IPS-18c (cell line): Measurements from ENCODE around the gene RASGRF1.

Source experiments
- H3K4me3 ChIP-seq: 2 replicates; pipeline ENCODE4 v1.7.0; 2013; ENCODE audit warnings: low read depth, mild to moderate bottlenecking, low read length, moderate library complexity; ENCODE audit not compliant: insufficient read depth
- H3K9me3 ChIP-seq: one replicate; pipeline ENCODE4 v1.6.1; 2013; ENCODE audit warnings: mild to moderate bottlenecking, low read length, moderate library complexity; ENCODE audit not compliant: control insufficient read depth, insufficient read depth

Gene RASGRF1

DNA sequence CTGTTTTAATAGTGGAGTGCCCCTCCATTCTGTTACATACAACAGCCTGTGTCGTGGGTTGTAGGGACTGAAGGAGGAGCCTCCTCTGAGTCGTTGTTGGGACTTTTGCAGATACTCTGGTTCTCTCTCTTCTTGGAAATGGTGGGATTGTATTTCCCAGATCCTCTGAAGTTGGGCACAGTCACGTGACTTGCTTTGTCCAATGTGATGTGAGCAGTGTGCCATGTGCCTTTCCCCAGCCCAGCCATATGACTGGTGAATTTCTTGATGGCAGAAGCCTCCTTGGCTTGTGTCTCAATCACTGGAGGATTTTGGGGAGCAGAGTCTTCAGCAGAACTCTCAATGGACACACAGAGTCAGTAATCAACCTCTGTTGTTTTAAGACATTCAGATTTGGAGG is 36.2 kb downstream of the RASGRF1 start:
- no peaks in the 10 kb centered on the region for H3K9me3 ChIP-seq
- no peak overlapping the region for H3K4me3 ChIP-seq

DNA sequence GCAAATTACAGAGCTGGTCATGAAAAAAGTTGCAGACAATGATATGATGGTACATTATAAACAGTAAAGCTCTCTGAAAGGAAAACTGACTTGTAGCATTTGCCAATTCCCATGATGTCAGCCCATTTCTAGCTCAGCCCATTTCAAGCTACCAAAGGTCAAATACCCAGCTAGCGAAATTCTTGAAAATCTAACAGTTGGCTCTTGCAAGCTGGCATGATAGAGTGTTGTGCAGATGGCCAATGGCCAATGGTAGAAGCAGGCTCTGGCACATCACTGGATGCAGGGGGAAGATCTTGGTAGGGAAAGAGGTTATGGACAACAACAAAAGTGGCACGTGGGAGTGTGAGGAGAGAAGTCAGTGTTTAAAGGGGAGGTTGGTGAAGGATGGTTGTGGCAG is 36.7 kb downstream of the RASGRF1 start:
- Histone ChIP-seq H3K9me3 (no peaks in the 10 kb centered on the region), H3K4me3 (no peak overlapping the region)

DNA sequence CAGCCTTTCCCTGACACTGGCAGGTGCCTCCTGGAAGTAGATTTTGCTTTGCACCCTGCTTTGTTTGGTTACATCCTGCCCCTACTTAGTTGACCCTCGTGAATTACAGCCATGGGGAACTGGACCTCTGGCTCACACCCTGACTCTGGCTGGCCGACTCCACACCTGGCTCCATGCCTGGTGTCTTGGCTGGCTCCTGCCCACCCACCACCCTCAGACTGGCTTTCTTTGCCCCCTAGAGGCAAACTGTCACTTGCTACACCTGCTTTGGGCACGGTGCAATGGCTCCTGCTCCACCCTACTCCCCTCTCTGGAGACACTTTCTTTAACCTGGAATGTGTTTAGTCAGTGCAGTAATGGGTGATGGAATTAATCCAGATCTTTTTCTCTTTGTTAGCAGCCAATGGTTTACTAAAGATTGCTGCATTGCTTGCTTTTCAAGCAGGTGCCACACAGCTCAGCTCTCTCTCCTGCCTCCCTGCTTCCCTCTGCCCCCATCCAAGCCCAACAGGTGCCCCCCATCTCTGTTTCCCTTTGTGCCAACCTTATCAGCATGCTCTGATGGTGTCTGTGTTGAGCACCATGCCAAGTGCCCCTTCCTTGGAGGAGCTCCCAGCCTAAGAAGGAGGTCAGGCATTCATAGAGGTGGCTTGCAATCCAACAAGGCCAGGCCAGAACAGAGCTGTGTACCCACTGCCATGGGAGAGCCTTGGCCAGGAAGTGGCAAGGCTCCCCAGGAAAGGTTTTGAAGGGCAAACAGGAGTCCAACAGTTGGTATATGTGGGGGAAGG is 38.4 kb downstream of the RASGRF1 start:
- Histone ChIP-seq H3K4me3 (no peak overlapping the region), H3K9me3 (no peaks in the 10 kb centered on the region)

DNA sequence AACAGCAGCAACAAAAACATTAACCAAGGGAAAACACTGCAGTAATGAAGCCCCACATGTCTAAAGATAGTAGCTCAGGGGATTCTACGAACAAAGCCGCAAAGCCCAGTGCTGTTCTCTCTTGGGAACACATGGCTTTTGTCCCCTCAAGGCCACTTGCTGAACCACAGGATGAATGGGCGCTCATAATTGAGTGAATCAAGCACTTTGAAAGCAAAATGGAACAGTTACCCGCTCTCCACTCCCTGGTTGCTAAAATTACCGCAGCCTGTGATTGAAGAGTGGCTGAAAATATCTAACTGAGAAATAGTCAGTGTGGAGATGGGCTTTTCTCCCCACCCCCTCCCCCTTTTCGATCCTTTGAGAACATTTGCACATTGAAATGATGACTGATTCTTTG is 39.6 kb downstream of the RASGRF1 start:
- no peak overlapping the region for H3K4me3 ChIP-seq
- no peaks in the 10 kb centered on the region for H3K9me3 ChIP-seq

DNA sequence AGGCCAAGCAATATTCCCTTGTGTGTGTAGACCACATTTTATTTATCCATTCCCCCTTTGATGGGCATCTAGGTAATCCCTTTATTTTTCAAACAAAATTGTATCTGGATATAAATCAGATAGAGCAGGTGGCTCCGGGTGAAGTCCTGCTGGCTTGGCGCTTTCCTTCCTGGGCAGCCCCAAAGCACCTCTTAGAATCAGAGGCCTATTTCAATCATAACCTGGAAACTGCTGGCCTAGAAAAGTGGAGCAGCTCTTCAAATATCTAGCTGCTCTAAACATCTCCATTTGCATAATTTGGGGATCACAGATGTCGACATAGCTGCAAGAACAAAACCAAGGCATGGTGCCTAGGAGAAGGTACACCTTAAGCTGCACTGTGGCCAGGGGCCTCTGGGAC is 40.2 kb downstream of the RASGRF1 start:
- H3K4me3 ChIP-seq, result no peak overlapping the region

DNA sequence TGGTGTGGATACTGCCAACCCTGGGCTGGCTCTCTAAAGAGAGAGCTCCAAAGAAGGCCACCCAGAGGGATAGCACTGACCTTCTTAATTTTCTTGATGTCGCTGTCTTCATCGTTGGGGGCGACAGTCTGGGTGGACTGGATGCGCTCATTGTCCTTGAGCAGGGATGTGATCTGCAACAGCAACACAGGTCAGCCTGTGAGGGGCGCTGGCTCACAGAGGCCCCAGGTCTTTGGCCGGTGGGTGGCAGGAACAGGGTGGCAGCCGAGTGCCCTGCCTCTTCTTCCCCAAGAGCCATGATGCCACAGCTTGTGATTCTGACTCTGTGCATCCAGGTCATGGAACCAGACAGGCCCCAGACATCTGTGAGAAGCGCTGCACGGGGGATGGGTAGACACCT is 41.2 kb downstream of the RASGRF1 start:
- Histone ChIP-seq H3K9me3 (no peaks in the 10 kb centered on the region), H3K4me3 (no peak overlapping the region)

More for the DNA sequence above, 40.2 kb downstream of the RASGRF1 start:
- H3K9me3 ChIP-seq, result no peaks in the 10 kb centered on the region

DNA sequence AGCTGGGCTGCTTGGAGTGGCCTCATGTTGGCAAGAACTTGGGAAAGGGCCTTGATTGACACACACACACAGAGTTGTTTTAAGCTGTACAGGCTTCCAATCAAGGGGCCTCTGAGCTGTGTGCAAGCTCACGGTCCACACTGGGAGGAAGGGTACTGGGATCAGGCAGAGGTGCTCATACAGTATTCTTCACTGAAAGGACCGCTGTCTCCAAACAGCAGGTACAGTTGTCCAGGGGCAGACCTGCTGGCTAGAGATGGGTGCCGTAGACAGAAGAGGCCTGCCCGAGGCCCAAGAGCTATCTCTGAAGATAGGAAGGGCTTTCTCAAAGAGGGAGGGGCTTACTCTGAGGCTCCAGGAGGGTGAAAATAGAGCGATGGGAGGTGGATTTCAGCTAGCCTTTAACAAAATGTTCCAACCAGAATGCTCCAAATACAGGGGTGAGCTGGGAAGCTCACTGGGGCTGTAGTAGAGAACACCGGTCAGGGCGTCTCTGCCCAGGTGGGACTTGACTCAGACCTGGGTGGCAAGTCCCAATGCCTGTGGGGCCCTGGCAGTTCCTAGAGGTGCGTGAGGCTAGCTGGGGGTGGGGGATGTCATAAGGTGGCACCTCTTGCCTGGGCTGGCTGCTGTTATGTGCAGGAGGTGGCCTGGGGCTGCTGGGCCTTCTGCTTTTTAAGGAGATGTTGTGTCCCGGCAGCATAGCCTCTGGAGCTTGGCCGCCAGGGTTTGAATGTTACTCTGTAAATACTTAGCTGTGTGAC is 42.7 kb downstream of the RASGRF1 start:
- Histone ChIP-seq H3K9me3 (peaks cover 2% of the 10 kb centered on the region), H3K4me3 (no peak overlapping the region)

DNA sequence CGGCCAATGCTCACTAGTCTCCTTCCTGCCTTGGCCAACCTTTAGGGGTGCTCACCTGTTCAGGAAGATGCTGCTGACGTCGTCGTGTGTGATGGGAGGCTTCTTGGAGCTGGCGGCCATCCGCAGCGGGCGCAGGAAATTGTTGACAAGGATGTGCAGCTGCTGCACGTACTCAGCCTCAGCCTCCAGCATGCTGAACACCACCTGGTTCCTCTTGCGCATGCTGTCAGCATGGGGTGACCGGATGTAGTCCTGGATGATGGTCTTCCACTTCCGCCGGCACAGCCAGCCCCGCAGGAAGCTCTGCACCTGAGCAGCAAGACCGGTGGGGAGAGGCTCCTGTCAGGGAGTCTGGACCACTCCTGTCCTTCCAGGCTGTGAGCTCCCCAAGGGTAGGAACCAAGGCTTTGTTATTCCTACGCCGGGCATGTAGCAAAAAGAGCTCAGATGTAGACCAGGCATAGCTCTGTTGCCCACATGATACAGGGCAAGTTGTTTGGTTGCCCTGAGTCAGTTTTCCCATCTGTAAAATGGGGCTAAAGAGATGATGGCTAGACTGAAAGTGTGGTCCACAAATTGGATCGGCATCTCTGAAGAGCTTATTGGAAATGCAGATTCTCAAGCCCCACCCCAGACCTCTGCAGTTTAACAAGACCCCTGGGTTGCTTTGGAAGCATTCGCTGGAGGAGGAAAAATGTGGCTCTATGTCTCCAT is 43.7 kb downstream of the RASGRF1 start:
- H3K9me3 ChIP-seq, result peaks cover 2% of the 10 kb centered on the region
- H3K4me3 ChIP-seq, result no peak overlapping the region

DNA sequence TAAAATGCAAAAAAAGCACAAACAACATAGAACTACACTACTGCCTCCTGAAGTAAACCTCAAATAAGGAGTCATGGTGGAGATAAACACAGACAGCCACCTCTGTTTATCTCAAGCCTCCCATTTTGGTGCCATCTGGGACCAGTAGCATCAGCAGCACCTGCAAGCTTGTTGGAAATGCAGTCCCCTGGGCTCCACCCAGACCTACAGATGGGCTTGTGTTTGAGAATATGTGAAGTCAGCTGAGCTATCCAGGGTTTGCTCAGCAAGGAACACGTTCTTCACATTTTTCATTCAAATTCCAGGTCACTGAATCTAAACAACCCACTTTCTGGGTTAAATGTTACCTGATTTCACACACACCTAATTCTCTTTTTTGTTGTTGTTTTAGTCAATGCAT is 45.5 kb downstream of the RASGRF1 start:
- no peak overlapping the region for H3K4me3 ChIP-seq
- peaks cover 2% of the 10 kb centered on the region for H3K9me3 ChIP-seq

DNA sequence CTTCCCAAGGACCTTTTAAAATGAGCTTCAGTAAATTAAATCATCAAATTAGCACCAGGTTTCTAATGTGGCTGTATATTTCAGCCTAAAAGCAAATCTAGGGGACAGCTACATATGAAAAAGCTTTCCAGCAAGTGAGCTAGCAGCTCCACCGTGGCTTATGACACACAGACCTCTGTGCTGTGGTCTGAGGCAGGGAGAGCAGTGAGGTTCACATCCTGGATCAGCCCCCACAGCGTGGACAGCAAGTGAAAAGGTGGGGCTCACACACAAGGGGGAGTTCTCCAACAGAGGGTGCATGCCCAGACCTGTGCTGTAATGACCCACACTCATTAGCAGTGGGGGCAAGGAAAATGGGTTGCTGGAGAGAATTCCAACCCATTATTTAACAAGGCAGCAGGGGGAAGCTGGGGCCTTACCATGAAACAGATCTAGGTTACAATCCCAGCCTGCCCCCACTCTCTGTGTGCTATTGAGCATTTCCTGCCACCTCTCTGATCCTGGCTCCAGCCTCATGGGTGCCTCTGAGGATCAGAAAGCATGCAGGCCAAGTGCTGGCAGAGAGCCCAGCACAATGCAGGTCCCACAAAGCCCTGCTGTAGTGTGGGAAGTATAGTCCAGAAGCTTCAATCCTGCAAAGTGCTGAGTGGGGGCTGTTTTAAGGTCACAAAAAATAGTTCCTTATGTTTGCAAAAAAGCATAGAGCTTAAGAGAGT is 48.2 kb downstream of the RASGRF1 start:
- Histone ChIP-seq H3K4me3 (no peak overlapping the region), H3K9me3 (peaks cover 2% of the 10 kb centered on the region)

DNA sequence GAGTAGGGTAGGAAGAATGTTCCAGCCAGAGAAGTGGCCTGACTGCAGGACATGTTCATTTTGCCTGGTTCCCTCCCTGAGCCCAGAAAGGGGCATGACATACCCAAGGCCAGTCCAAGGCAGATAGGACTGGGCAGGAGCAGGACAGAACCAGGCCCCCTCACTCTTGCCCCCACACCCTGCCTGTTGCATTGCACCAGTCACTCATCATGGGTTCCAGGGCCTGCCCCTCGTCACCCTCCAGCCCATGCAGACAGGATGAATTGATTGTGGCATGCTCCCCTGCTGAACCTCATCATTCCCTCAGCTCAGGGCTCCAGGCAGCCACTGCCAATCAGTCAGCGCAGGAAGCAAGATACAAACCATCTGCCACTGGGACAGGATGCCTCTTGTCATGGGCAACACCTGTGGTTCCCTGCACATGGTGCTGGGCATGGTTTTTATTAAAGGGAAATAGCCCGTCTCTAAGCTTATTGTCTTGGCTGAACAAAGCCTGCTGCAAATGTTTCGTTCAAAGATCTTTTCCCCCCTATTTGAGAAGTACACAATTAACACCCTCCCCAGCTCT is 48.9 kb downstream of the RASGRF1 start:
- Histone ChIP-seq H3K4me3 (no peak overlapping the region), H3K9me3 (peaks cover 2% of the 10 kb centered on the region)

DNA sequence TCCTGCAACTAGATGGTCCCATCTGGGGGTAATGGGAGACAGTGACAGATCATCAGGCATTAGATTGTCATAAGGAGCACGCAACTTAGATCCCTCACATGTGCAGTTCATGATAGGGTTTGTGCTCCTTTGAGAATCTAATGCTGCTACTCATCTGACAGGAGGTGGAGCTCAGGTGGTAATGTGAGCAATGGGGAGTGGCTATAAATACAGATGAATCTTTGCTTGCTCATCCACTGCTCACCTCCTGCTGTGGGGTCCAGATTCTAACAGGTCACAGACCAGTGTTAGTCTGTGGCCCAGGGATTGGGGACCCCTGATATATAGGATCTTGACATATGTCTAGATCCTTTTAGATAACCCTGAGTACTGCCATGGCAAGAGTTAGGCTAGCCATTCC is 52.7 kb downstream of the RASGRF1 start:
- peaks cover 3% of the 10 kb centered on the region for H3K9me3 ChIP-seq
- no peak overlapping the region for H3K4me3 ChIP-seq

DNA sequence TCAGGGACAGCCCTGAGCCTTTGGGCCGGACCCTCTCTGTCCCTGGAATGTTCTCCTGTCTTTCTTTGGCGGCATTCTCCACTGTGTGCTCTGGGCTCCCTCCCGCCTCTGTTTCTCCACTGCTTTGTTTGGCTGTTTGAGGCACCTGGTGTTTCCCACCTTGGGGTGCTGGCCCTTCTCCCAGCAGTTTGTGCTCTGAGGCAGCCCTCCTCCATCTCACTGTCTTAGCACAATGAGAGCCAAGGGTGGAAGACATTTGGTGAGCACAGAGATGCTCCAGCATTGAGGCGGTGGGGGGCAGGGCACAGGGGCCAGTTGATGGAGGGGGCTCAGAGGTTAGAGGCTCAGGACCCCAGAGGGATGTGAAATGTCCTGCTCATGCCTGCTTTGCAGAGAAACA is 54.3 kb downstream of the RASGRF1 start:
- Histone ChIP-seq H3K4me3 (no peak overlapping the region), H3K9me3 (peaks cover 3% of the 10 kb centered on the region)

DNA sequence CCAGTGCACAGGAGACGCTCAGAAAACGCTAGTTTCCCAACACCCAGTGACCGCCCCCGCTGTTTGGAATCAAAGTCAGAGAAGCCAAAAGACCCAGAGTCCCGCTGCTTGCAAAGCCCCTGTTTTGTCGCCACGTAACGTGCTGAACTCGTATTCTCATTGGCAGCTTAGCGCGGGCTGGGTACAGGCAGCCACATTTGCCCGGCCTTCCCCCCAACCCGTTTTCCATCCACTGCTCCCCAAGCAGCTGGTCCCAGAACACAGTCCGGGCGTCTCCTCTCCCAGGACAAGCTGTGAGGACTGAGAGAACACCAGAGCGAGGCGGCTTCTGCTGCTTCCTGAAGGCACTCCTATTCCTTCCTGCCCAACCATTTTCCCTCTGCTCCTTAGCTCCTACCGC is 54.8 kb downstream of the RASGRF1 start:
- Histone ChIP-seq H3K4me3 (no peak overlapping the region), H3K9me3 (peaks cover 3% of the 10 kb centered on the region)

DNA sequence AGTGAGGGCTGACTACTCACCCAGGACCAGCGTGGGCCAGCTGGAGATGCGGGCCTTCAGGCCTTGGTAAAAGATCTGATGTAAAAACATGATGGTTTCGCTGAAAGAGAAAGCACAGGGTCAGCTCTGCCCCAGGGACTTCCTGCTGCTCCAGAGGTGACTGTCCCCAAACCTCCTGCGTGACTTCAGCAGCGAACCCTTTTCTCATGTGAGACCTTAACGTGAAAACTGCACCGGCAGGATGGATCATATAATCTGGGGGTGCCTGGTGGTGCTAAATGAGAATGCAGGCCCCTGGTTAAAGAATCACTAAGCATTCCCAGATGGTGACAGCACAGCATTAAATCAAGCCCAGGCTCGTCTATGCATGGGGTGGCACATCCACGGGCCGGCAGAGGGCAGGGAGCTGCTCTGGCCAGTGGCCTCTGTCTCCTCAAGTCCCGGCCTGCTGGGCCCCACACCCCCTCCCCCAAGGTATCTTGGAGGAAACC is 55.4 kb downstream of the RASGRF1 start:
- H3K9me3 ChIP-seq, result peaks cover 3% of the 10 kb centered on the region
- no peak overlapping the region for H3K4me3 ChIP-seq

DNA sequence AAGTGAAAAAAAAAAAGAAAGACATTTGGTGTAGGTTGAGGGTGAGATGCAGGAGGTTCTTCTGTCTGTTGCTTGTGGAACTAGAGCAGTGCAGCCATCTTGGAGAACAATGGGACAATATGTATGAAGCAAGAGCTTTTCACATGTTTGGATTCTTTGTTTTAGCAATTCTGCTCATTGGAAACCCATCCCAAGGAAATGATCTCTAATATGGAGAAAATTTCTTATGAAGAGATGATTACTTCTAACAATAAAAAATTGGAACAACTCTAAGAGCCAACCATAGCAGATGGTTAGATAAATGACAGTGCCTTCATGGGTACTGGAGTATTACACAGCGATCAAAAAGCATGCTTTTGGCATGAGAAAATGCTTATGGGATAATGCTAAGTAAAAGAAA is 56.3 kb downstream of the RASGRF1 start:
- no peak overlapping the region for H3K4me3 ChIP-seq
- H3K9me3 ChIP-seq, result peaks cover 3% of the 10 kb centered on the region

DNA sequence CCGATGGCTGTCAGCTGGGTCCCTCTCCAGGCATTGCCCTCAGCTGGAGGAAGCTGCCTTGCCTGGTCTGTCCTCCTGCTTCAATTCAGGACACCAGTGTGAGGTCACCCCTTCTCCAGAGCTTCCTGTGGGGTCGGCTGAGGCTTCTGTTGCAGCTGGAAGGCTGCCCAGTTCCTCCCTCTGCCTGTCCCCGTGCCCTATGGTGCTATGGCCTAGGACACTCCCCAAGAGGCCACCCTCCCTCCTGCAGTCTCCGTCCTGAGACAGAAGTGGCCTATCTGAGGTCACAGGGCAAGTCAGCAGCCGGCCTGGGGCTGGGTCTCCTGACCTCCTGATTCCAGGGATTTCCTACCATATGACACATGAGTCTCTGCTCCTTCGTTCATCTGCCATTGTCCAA is 57.9 kb downstream of the RASGRF1 start:
- Histone ChIP-seq H3K9me3 (peaks cover 3% of the 10 kb centered on the region), H3K4me3 (no peak overlapping the region)
